Natural killer cell (primary cell): ENCODE data around the gene TXNL1. TPM values are rescaled to one million over a fixed set of nuclear protein-coding genes. Genes with fewer than 3 reads are reported as not detected.

ENCODE experiments used
- ATAC-seq, 3 donors: fragments of 150-1000 bp in 2 of 3; fragments of 200-7000 bp in 1 of 3; cut with Tn5 transposase; 1 replicate in 1 of 3; 2 replicates in 2 of 3; pipeline ENCODE4 v1.10.0; 2021; ENCODE audit warnings: mild to moderate bottlenecking in 2 of 3, moderate library complexity in 2 of 3
- DNase-seq, 2 donors: peaks; one replicate each; pipeline versions ENCODE4 v3.0.0 to v3.0.0-alpha.2; 2013 to 2021; ENCODE audit warnings: mixed read lengths in 1 of 2
- H3K27ac ChIP-seq: one replicate; pipeline ENCODE4 v1.5.1; 2013; ENCODE audit warnings: mild to moderate bottlenecking, low read length
- H3K27me3 ChIP-seq: one replicate; pipeline ENCODE4 v1.6.1; 2013; ENCODE audit warnings: low read length; ENCODE audit not compliant: control insufficient read depth, insufficient read depth
- H3K36me3 ChIP-seq: one replicate; pipeline ENCODE4 v1.6.1; 2013; ENCODE audit warnings: low read length; ENCODE audit not compliant: control insufficient read depth, insufficient read depth
- H3K4me1 ChIP-seq: one replicate; pipeline ENCODE4 v1.6.1; 2013; ENCODE audit warnings: low read length; ENCODE audit not compliant: control insufficient read depth, insufficient read depth
- H3K4me3 ChIP-seq: one replicate; pipeline ENCODE4 v1.5.1; 2013; ENCODE audit warnings: low read length
- H3K9me3 ChIP-seq: one replicate; pipeline ENCODE4 v1.6.1; 2013; ENCODE audit warnings: low read length; ENCODE audit not compliant: control insufficient read depth, insufficient read depth
- H3K27ac Mint-ChIP-seq, 2 donors: one replicate each; pipeline ENCODE4 v1.8.0; 2022; ENCODE audit warnings: mild to moderate bottlenecking in 2 of 2, mixed read lengths in 2 of 2, moderate library complexity in 1 of 2
- H3K27me3 Mint-ChIP-seq, 2 donors: one replicate each; pipeline ENCODE4 v1.8.0; 2022; ENCODE audit warnings: low read depth in 2 of 2, mixed read lengths in 2 of 2
- H3K36me3 Mint-ChIP-seq: one replicate; pipeline ENCODE4 v1.8.0; 2022; ENCODE audit warnings: mixed read lengths
- H3K4me1 Mint-ChIP-seq, 2 donors: one replicate each; pipeline ENCODE4 v1.8.0; 2022; ENCODE audit warnings: mixed read lengths in 2 of 2
- H3K4me3 Mint-ChIP-seq: one replicate; pipeline ENCODE4 v1.8.0; 2022; ENCODE audit warnings: mild to moderate bottlenecking, moderate library complexity, mixed read lengths
- H3K9me3 Mint-ChIP-seq, 2 donors: one replicate each; pipeline ENCODE4 v1.8.0; 2022; ENCODE audit warnings: mixed read lengths in 2 of 2
- WGBS: methylation state at CpG from one replicate; pipeline ENCODE4 v1.1.7; 2013; ENCODE audit warnings: missing lambda C conversion rate; ENCODE audit not compliant: insufficient coverage; 5-methylcytosine and 5-hydroxymethylcytosine counted together
- intact Hi-C: fragments of 100-400 bp; cut with micrococcal nuclease; formaldehyde crosslinking; loops from one replicate; pipeline ENCODE4 v1.14.2; 2022
- total RNA-seq, 4 donors: library from RNA; stranded (reverse); fragments of 120-200 nt in 1 of 4; gene quantifications; one replicate each; pipeline versions ENCODE4 v1.2.3 to v1.2.4, GENCODE V29; 2013 to 2022
- TF ChIP-seq, protein P1 (sequence below): fragments of 200-600 bp; IDR thresholded peaks from one replicate; pipeline ENCODE4 v1.8.0; 2022; ENCODE audit warnings: antibody characterized with exemption

Gene TXNL1
- total RNA-seq, 3 donors from 2014 or later (not counting 1 experiment from before 2014, with no cell fraction given): 43.2 to 44.8 (median 44.0) TPM

DNA sequence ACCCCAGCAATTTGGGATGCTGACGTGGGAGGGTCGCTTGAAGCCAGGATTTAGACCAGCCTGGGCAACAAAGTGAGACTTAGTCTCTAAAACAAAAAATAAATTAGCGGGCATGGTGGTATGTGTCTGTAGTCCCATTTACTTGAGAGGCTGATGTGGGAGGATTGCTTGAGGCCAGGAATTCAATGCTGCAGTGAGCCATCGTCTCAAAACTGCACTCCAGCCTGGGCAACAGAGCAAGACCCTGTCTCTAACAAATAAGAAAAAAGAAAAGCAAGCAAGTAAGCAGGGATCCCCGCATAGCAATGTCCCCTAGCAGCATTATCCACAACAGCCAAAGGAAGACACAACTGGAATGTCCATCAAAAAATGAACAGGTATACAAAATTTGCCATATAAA lies 3.4 kb downstream of the TXNL1 start:
- intact Hi-C loops: loop anchor here (5.0 to 10.0 kb wide), 2 partner anchors 72 to 950 kb away; partner anchors contain the start of gene FECH
- no peak overlapping the region for H3K27ac ChIP-seq
- H3K27ac Mint-ChIP-seq: peak overlapping the region; percentile 10 to 11
- H3K9me3 Mint-ChIP-seq: no peaks in the 10 kb centered on the region
- no peak overlapping the region for H3K4me3 Mint-ChIP-seq
- peaks cover 9% of the 10 kb centered on the region for H3K4me1 ChIP-seq
- H3K27me3 Mint-ChIP-seq: no peaks in the 10 kb centered on the region
- DNase-seq (no peak), ATAC-seq (no peak)
- no peaks in the 10 kb centered on the region for H3K9me3 ChIP-seq
- TF ChIP-seq, protein P1, sequence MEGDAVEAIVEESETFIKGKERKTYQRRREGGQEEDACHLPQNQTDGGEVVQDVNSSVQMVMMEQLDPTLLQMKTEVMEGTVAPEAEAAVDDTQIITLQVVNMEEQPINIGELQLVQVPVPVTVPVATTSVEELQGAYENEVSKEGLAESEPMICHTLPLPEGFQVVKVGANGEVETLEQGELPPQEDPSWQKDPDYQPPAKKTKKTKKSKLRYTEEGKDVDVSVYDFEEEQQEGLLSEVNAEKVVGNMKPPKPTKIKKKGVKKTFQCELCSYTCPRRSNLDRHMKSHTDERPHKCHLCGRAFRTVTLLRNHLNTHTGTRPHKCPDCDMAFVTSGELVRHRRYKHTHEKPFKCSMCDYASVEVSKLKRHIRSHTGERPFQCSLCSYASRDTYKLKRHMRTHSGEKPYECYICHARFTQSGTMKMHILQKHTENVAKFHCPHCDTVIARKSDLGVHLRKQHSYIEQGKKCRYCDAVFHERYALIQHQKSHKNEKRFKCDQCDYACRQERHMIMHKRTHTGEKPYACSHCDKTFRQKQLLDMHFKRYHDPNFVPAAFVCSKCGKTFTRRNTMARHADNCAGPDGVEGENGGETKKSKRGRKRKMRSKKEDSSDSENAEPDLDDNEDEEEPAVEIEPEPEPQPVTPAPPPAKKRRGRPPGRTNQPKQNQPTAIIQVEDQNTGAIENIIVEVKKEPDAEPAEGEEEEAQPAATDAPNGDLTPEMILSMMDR: no peak
- H3K36me3 ChIP-seq: no peaks in the 10 kb centered on the region
- WGBS: 93% methylated on average over 5 of the region's 5 CpGs
- no peaks in the 10 kb centered on the region for H3K27me3 ChIP-seq
- H3K4me1 Mint-ChIP-seq: peaks cover 70 to 71% of the 10 kb centered on the region in 2 donors
- H3K4me3 ChIP-seq: no peak overlapping the region
- H3K36me3 Mint-ChIP-seq: no peaks in the 10 kb centered on the region

DNA sequence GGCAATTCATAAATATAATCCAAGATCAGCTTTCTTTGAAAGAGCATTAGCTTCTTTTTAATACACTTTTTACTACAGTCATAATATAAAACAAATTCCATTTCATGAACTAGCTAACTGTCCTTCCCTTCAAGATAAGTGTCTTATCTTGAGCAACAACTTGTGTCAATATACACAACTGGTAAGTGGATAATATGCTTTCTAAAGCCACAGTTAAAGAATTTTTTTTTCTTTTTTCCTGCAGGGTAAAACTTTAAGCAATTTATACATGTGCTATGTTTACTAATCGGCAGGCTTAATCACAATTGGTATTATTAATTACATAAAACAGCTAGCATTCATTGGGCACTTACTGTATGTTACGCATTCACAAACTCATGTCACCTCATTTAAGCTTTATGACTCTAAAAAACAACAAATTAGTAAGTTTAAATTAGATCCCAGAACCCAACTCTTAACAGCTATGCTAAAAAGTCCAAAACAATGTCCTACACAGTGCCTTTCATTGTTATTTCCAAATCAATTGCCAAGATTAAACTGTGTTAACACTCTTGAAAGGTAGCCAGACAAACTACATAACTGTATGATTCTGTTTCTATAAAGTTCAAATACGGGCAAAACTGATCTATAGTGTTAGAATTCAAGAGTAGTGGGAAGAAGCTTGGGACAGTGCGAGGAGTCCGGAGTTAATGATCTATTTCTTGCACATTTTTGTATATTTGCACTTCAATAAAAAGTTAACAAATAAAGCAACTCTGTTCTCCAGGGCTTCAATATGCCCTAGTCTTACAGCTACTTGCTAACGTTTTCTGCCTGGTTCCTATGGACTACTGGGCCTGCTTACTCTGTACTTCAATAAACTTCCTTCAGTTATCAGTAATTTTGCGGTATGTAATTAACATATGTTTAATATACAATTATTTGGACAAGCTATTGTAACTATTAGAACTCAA lies 6.0 kb downstream of the TXNL1 start:
- 97% methylated on average over 4 of the region's 7 CpGs for WGBS
- DNase-seq (no peak), ATAC-seq (no peak)
- Mint-ChIP-seq H3K27me3 (no peaks in the 10 kb centered on the region), H3K4me3 (no peak overlapping the region), H3K27ac (no peak overlapping the region), H3K9me3 (no peaks in the 10 kb centered on the region), H3K36me3 (no peaks in the 10 kb centered on the region), H3K4me1 (peaks cover 67 to 74% of the 10 kb centered on the region in 2 donors)
- no peaks in the 10 kb centered on the region for H3K27me3 ChIP-seq
- H3K4me1 ChIP-seq: no peaks in the 10 kb centered on the region
- no peaks in the 10 kb centered on the region for H3K36me3 ChIP-seq
- H3K27ac ChIP-seq: no peak overlapping the region
- TF ChIP-seq, protein P1: no peak
- intact Hi-C loops: loop anchor here (10.0 kb wide), 1 partner anchor 952 kb away; the partner anchor contains the start of gene FECH
- no peak overlapping the region for H3K4me3 ChIP-seq
- H3K9me3 ChIP-seq: no peaks in the 10 kb centered on the region

DNA sequence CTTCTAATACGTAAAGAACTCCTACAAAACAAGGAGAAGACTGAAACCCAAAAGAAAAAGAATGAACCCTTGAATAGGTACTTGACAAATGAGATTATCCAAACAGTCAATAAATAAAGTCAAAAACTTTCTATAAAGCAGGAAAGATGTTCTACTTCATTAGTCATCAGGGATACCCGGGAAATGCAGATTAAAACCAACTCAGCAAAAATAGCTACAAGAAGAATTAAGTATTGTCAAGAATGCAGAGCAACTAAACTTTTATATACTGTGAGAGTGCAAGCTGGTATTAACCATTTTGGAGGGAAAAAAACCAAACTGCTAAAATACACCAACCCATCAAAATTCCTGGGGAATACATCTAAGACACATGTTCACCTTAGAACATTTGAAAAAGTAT lies 10.4 kb downstream of the TXNL1 start:
- DNase-seq (no peak), ATAC-seq (no peak)
- Histone ChIP-seq H3K36me3 (peaks cover 8% of the 10 kb centered on the region), H3K9me3 (no peaks in the 10 kb centered on the region), H3K4me1 (no peaks in the 10 kb centered on the region), H3K27ac (no peak overlapping the region), H3K4me3 (no peak overlapping the region), H3K27me3 (no peaks in the 10 kb centered on the region)
- H3K4me1 Mint-ChIP-seq: peaks cover 41 to 57% of the 10 kb centered on the region in 2 donors
- H3K27me3 Mint-ChIP-seq: no peaks in the 10 kb centered on the region
- intact Hi-C loops: no loop called here
- no peak overlapping the region for H3K27ac Mint-ChIP-seq
- H3K9me3 Mint-ChIP-seq: no peaks in the 10 kb centered on the region
- no peak overlapping the region for H3K4me3 Mint-ChIP-seq
- WGBS: 100% methylated on average over 1 of the region's 2 CpGs
- H3K36me3 Mint-ChIP-seq: no peaks in the 10 kb centered on the region
- TF ChIP-seq, protein P1: no peak
